Loucy (cell line): ENCODE results near the gene ARSK.

Experiments
- H2AFZ ChIP-seq: fragments of 200-600 bp; sonication (generic); 2 replicates; pipeline ENCODE4 v1.6.0; 2016; ENCODE audit warnings: antibody characterized with exemption, mild to moderate bottlenecking, low read length, moderate library complexity
- H3F3A ChIP-seq: fragments of 200-600 bp; 2 replicates; pipeline ENCODE4 v1.6.0; 2016; ENCODE audit warnings: antibody characterized with exemption, low read depth, mild to moderate bottlenecking
- H3K27me3 ChIP-seq: fragments of 200-600 bp; sonication (generic); 2 replicates; pipeline ENCODE4 v1.6.1; 2014; ENCODE audit warnings: low read length, mild to moderate bottlenecking; ENCODE audit not compliant: insufficient read depth, poor library complexity, severe bottlenecking
- H3K36me3 ChIP-seq: fragments of 200-600 bp; sonication (generic); 2 replicates; pipeline ENCODE4 v1.6.1; 2016; ENCODE audit warnings: low read length; ENCODE audit not compliant: insufficient read depth
- H3K4me1 ChIP-seq: fragments of 200-600 bp; sonication (generic); 2 replicates; pipeline ENCODE4 v1.5.1; 2014; ENCODE audit warnings: low read length, mild to moderate bottlenecking; ENCODE audit not compliant: insufficient read depth, poor library complexity, severe bottlenecking
- H3K4me2 ChIP-seq: fragments of 200-600 bp; sonication (generic); 2 replicates; pipeline ENCODE4 v1.6.0; 2014; ENCODE audit warnings: antibody characterized with exemption, low read length, low read depth, mild to moderate bottlenecking; ENCODE audit not compliant: poor library complexity, severe bottlenecking
- H3K4me3 ChIP-seq: fragments of 200-600 bp; sonication (generic); 2 replicates; pipeline ENCODE4 v1.5.1; 2014; ENCODE audit warnings: low read length, mild to moderate bottlenecking, mixed read lengths; ENCODE audit not compliant: poor library complexity, severe bottlenecking
- H3K79me2 ChIP-seq: fragments of 200-600 bp; sonication (generic); 2 replicates; pipeline ENCODE4 v1.6.1; 2014; ENCODE audit warnings: low read length; ENCODE audit not compliant: insufficient read depth
- H3K9ac ChIP-seq: fragments of 200-600 bp; sonication (generic); 2 replicates; pipeline ENCODE4 v1.6.0; 2014; ENCODE audit warnings: mild to moderate bottlenecking, low read depth, low read length, moderate library complexity; ENCODE audit not compliant: poor library complexity, severe bottlenecking
- H3K9me2 ChIP-seq: fragments of 200-600 bp; sonication (generic); replicated peaks from 2 replicates; pipeline ENCODE4 v1.6.1; 2016; ENCODE audit warnings: low read depth, low read length, mixed read lengths
- H3K9me3 ChIP-seq: fragments of 200-600 bp; sonication (generic); 2 replicates; pipeline ENCODE4 v1.6.1; 2014; ENCODE audit warnings: mild to moderate bottlenecking, antibody characterized with exemption, low read length, low read depth; ENCODE audit not compliant: insufficient read depth
- H4K20me1 ChIP-seq: fragments of 200-600 bp; sonication (generic); 2 replicates; pipeline ENCODE4 v1.6.0; 2014; ENCODE audit warnings: antibody characterized with exemption, low read length, mild to moderate bottlenecking; ENCODE audit not compliant: insufficient read depth, poor library complexity, severe bottlenecking
- CTCF ChIP-seq: fragments of 200-600 bp; sonication (generic); conservative IDR thresholded peaks from 2 replicates; pipeline ENCODE4 v1.5.1; 2014; ENCODE audit warnings: mild to moderate bottlenecking, antibody characterized with exemption, low read length
- EZH2phosphoT487 ChIP-seq: fragments of 200-600 bp; IDR thresholded peaks from 2 replicates; pipeline ENCODE4 v1.6.1; 2018; ENCODE audit warnings: antibody characterized with exemption, mild to moderate bottlenecking, moderate library complexity, borderline replicate concordance

The ARSK gene

GRCh38 chr5:95528565-95528964 lies 26.3 kb upstream of the ARSK start:
- no peak overlapping the region for H3K4me3 ChIP-seq
- no peak overlapping the region for H3K4me2 ChIP-seq
- H4K20me1 ChIP-seq, result no peaks in the 10 kb centered on the region
- no peak overlapping the region for H2AFZ ChIP-seq
- H3K9me2 ChIP-seq, result no peaks in the 10 kb centered on the region
- H3K36me3 ChIP-seq, result peaks cover 47% of the 10 kb centered on the region
- no peaks in the 10 kb centered on the region for H3K27me3 ChIP-seq
- no peaks in the 10 kb centered on the region for H3K9me3 ChIP-seq
- H3K4me1 ChIP-seq, result peaks cover 12% of the 10 kb centered on the region
- 0 out of 2 replicates have a peak, but pooled peaks cover 10% of the 10 kb centered on the region for H3K79me2 ChIP-seq
- H3F3A ChIP-seq, result no peaks in the 10 kb centered on the region
- no peak overlapping the region for H3K9ac ChIP-seq
- TF ChIP-seq CTCF (no peak), EZH2phosphoT487 (no peak)

- H3K36me3 ChIP-seq, result peaks cover 42% of the 10 kb centered on the region; the same call in 1 of the 2 replicates
Measured at GRCh38 chr5:95530416-95530815, 24.5 kb upstream of the ARSK start.

GRCh38 chr5:95531491-95531890 lies 23.4 kb upstream of the ARSK start:
- H3K9me2 ChIP-seq, result no peaks in the 10 kb centered on the region
- 0 out of 2 replicates have a peak, but pooled peaks cover 10% of the 10 kb centered on the region for H3K79me2 ChIP-seq
- H4K20me1 ChIP-seq, result no peaks in the 10 kb centered on the region
- no peak overlapping the region for H3K9ac ChIP-seq
- H3K4me3 ChIP-seq, result no peak overlapping the region
- H3F3A ChIP-seq, result no peaks in the 10 kb centered on the region
- no peak overlapping the region for H3K4me2 ChIP-seq
- H3K9me3 ChIP-seq, result no peaks in the 10 kb centered on the region
- TF ChIP-seq CTCF (no peak), EZH2phosphoT487 (no peak)
- no peak overlapping the region for H2AFZ ChIP-seq
- H3K27me3 ChIP-seq, result no peaks in the 10 kb centered on the region
- no peaks in the 10 kb centered on the region for H3K4me1 ChIP-seq
- H3K36me3 ChIP-seq, result peaks cover 48% of the 10 kb centered on the region; the same call in 1 of the 2 replicates

More at GRCh38 chr5:95530416-95530815, 24.5 kb upstream of the ARSK start:
- Histone ChIP-seq H3K4me2 (no peak overlapping the region), H3K79me2 (0 out of 2 replicates have a peak, but pooled peaks cover 10% of the 10 kb centered on the region), H3K27me3 (no peaks in the 10 kb centered on the region), H3K9me3 (no peaks in the 10 kb centered on the region), H2AFZ (no peak overlapping the region), H3F3A (no peaks in the 10 kb centered on the region), H3K4me3 (no peak overlapping the region), H4K20me1 (no peaks in the 10 kb centered on the region), H3K4me1 (no peaks in the 10 kb centered on the region), H3K9me2 (no peaks in the 10 kb centered on the region), H3K9ac (no peak overlapping the region)
- TF ChIP-seq EZH2phosphoT487, result no peak
- no peak for TF ChIP-seq CTCF
